Activated CD4-positive, alpha-beta T cell treated with anti-CD3 and anti-CD28 coated beads for 4 hours (primary cell): ENCODE data around the gene TP53TG3D.
A peak's percentile ranks its signal among the peaks of the same experiment; 100 is the strongest.
"Not testable (repeated sequence)": the region's sequence is repeated elsewhere in the genome, so short reads cannot be mapped to it uniquely, and the experiment has no call there.

Source experiments
- DNase-seq, 2 donors: peaks; one replicate each; pipeline ENCODE4 v3.0.0-alpha.2; 2020

TP53TG3D gene, protein sequence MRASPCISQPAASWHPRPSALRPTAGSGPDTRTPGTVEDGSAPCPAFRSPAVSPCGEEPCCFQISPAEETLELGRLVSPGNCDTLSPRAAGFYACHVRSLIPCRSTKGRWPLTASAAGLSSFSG

DNA sequence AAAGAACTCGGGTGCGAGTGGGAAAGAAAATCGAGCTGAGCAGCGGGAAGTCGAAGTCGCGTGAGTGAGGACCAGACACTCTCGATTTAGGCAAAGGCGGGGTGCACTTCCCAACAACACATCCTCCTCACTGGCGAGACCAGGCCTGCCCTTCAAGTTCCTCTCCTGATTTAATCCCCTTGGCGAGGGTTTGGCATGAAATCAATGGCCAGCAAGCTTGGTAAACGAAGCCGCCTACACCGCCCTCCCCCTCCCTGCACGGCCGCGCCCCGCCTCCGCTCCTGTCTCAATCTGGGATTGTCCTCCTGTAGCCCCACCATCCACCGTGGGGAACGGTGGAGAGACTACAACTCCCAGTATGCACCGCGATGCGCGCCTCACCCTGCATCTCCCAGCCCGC is at the start of gene TP53TG3D:
TP53TG3D (plus strand) TSS at position 301 of the 400 bp plus-strand sequence; CDS start at position 369, 68 bp downstream.
- not testable (repeated sequence) for DNase-seq

DNA sequence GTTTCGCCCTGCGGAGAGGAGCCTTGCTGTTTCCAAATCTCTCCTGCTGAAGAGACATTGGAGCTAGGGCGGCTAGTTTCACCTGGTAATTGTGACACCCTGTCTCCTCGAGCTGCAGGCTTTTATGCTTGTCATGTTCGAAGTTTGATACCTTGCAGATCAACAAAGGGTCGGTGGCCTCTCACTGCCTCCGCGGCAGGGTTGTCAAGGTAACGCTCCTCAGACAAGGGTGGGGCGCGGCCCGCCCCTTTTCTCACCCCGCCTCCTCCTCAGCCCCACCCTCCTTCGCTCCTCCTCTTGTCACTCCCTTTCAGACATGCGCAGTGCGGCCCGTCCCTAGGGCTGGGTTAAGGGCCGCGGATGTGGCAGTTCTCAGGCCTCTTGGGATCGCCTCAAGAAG is 421 bp downstream of the TP53TG3D start:
- DNase-seq = peak in 1 of 2 donors; percentile 1

- not testable (repeated sequence) for DNase-seq
These were observed 8.4 kb downstream of the TP53TG3D start for GRCh38 chr16:32261526-32261925.

DNA sequence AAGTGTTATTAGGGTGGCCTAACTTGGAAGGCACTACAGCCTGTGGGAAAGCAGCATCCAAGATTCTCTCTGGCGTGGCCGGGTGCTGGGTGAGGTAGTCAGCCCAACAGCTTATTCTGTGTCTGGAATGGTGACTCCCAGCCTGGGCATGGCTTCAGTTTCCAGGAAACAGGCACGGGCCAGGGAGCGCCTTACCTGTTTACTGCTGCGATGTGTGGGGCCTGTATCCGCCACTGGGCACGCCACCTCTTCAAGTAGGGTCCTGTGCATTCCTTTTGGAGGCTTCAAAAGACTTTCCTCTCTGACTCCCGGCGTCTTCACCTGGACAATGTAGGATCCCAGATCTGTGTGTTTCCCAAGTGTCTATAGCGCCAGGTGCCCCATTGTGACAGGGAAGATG is 10.5 kb downstream of the TP53TG3D start:
- not testable (repeated sequence) for DNase-seq

DNA sequence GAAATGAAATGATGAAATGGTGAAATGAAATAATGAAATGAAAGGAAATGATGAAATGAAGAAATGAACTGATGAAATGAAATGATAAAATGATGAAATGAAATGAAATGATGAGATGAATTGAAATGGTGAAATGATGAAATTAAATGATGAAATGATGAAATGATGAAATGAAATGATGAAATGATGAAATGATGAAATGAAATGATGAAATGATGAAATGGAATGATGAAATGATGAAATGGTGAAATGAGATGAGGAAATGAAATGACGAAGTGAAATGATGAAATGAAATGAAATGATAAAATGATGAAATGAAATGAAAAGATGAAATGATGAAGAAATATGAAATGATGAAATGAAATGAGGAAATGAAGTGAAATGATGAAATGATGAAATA is 28.8 kb downstream of the TP53TG3D start:
- DNase-seq = not testable (repeated sequence)

DNA sequence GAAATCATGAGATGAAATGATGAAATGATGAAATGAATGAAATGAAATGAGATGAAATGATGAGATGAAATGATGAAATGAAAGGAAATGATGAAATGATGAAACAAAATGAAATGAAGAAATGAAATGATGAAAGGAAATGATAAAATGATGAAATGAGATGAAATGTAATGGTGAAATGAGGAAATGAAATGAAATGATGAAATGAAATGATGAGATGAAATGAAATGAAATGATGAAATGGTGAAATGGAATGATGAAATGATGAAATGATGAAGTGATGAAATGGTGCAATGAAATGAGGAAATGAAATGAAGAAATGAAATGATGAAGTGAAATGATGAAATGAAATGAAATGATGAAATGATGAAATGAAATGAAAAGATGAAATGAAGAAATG is 29.9 kb downstream of the TP53TG3D start:
- not testable (repeated sequence) for DNase-seq

DNA sequence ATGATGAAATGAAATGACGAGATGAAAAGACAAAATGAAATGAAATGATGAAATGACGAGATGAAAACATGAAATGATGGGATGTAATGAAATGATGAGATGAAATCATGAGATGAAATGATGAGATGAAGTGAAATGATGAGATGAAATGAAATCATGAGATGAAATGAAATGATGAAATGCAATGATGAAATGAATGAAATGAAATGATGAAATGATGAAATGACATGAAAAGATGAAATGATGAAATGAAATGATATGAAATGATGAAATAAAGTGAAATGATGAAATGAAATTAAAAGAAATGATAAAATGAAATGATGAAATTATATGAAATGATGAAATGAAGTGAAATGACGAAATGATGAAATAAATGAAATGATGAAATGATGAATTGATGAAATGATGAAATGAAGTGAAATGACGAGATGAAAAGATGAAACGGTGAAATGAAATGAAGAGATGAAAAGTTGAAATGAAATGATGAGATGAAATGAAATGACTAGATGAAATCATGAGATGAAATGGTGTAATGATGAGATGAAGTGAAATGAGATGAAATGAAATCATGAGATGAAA is 30.9 kb downstream of the TP53TG3D start:
- not testable (repeated sequence) for DNase-seq

- not testable (repeated sequence) for DNase-seq
These were observed 32.0 kb downstream of the TP53TG3D start for GRCh38 chr16:32284800-32285796.

GRCh38 chr16:32286193-32286592 is 33.1 kb downstream of the TP53TG3D start:
- DNase-seq = not testable (repeated sequence)

- not testable (repeated sequence) for DNase-seq
These were observed 34.7 kb downstream of the TP53TG3D start for GRCh38 chr16:32287743-32288142.

DNA sequence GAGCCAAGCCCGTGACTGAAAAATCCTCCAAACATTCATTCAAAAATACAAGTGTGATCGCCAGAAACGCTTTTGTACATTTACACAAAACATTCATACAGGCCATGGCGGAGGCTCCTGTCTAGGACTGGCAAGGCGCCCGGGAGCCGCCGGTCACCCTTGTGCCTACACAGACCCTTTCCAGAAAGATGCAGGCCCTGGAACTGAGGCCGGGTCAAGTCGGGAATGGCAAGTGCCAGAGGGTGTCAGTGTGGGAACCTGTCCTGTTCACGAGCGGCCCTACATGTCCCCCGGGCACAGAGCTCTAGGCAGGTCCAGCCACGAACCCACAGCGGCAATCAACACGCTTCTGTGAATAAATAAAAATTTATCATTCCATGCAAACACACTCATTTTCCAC is 36.1 kb downstream of the TP53TG3D start:
- not testable (repeated sequence) for DNase-seq

DNA sequence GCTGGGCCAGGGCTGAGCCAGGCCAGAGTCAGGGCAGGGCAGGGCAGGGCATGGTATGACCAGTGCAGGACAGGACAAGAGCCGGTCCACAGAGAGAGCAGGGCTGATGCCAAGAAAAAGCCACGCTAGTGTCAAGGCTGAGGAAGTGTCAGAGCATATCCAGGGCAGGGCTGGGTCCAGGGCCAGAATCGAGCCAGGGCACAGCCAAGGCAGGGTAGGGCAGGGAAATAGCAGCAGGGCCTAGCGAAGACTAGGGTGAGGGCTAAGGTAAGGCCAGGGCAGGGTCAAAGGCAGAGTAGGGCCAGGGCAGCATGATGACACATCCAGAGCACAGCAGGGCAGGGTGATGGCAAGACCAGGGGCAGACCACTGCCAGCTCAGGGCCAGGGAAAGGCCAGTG is 49.7 kb downstream of the TP53TG3D start:
- not testable (repeated sequence) for DNase-seq
